ENCODE results near the gene XPO6.

XPO6 gene

GRCh38 chr16:28210264-28210663 is 1.5 kb downstream of the XPO6 start:
- no peak for DNase-seq

GRCh38 chr16:28208824-28209223 is 2.9 kb downstream of the XPO6 start:
- DNase-seq: no peak

DNA sequence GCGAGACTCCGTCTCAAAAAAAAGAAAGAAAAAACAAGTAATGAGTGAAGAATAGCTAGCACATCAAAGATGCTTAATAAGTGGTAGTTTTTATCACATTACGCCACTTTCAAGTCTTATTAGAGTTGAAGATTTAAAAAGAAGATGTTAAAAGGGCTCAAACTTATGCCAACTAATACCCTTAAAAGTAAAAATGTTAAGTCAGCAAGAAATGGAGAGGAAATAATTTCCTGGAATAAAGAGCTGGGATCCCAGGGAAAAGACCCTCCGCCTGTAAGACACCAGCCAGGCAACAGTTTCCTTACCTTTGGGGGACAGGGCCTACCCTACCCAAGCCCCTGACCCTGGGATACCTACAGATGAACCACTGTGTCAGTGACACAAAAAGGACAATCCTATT is 3.6 kb downstream of the XPO6 start:
- DNase-seq: no peak

- no peak for DNase-seq
Observed at GRCh38 chr16:28207399-28207798, 4.4 kb downstream of the XPO6 start.

DNA sequence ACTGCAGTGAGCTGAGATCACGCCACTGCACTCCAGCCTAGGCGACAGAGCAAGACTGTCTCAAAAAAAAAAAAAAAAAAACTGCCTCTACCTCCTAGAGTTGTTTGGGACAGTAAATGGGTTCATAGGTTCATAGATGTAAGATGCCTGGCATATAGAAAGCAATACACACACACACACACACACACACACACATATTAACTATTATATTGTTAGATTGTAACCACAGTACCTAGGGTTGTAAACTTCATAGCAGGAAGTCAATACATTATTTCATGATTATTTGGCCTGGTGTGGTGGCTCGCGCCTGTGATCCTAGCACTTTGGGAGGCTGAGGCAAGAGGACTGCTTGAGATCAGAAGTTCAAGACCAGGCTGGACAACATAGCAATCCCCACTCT is 5.8 kb downstream of the XPO6 start:
- DNase-seq: no peak

GRCh38 chr16:28205117-28205899 is 6.5 kb downstream of the XPO6 start:
- DNase-seq: no peak

- DNase-seq: no peak
Observed at GRCh38 chr16:28204622-28205021, 7.1 kb downstream of the XPO6 start.

DNA sequence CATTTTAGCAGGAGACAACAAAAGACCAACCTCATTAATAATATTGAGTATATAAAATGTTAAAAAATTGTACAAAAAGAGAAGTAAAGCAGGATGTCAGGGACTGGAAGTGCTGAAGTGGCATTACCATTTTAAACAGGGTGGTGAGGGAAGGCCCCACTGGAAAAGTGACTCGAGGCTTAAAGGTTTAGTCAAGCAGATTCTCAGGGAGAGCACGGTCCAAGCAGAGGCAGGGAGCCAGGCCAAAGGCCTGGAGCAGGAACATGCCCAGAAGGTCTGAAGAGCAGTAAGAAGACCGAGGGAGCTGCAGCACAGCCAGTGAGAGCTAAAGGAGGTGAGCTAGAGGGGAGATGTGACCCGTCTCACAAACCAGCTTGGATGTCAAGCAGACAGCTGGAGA is 7.6 kb downstream of the XPO6 start:
- DNase-seq: no peak

GRCh38 chr16:28202147-28202746 is 9.5 kb downstream of the XPO6 start:
- DNase-seq: no peak

- no peak for DNase-seq
Observed at GRCh38 chr16:28200661-28201060, 11.1 kb downstream of the XPO6 start.

- no peak for DNase-seq
Observed at GRCh38 chr16:28196387-28196987, 15.3 kb downstream of the XPO6 start.

DNA sequence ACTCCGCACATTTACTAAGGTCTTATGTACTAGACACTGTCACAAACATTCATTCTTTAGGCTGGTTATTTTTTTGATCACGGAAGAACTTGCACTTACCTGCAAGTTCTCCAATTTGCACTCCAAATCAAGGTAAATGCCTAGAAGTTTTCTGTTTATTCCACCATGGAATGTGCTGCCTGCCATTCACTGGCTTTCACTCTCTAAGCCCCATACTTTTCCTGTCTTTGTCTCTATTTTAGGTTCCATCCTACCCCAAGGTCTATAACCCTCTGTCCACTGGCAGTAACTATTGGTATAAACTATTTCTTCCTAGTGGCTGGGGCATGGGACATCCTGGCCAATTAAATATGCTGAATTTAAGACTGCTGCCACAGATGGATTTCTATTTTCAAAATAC is 15.9 kb downstream of the XPO6 start:
- no peak for DNase-seq

DNA sequence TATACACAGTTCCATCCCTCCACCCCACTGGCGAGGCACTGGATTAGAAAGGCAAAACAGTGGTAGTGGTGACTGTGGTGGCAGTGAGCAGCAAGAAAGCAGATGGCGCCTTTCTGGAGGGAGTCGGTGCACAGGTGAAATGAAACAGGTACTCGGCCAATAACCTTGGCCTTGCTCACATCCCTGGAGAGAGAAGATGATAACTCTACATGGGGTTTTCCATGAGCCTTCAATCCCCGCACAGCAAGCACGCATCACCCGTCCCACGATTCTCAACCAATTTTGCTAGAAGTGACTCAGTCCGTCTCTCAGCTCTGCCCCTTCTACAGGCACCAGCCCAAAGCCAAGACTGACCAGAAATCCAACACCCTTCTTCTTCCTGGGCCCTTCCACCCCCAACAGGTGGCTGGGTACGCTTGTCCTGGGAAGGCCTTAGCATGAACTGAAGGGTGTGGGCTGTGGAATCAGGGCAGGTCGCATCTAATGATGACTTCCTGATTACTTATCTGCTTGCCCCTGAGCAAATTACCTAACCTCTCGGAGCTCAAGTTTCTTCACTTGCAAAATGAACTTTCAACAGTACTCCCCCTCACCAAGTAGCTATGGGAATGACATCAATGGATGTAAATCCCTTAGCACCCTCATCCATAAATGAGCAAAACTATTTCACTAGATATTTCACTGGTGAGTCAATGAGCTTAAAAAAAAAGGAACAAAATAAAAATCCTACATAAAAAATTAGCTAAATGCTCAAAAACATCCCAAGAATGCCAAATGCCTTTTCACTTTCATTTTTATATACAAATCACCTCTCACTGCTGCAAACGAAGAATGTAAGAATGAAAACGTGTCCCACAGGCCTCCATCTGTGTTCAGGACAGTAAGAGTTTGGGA is 18.0 kb downstream of the XPO6 start:
- DNase-seq: peak; percentile 66

DNA sequence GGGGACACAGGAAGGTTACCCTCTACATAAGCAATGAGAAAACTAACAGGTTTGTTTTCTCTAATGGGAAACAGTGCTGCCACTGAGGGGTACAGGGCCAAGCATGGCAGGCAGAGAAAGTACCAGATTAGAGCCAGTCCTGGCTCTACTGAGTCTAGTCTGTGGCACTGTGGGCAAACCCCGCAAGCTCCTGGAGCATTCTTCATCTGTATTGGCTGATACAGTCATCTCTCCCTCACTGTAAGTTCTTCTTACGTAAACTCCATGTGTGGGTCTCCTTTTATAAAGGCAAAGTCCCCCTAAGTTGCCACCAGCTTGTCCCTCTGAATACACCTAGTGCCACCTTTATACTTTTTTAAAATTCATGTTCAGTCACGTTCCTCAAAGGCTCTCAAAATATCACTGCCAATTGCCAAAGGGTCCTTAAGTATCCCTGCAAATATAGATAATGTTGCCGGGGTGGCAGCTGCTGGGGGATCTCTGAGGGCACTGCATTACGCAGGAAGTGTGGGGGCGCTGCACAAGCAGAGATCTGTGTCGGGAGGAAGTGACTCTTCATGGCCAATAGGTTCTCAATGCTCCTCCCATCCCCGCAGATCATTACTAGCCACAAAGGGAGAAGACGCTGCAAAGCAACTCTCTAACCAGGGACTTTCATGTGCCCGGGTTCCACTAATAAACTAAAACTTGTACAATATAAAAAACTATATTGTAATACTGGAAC is 18.8 kb downstream of the XPO6 start:
- peak; percentile 79 for DNase-seq

GRCh38 chr16:28191364-28191960 is 20.3 kb downstream of the XPO6 start:
- DNase-seq: no peak

DNA sequence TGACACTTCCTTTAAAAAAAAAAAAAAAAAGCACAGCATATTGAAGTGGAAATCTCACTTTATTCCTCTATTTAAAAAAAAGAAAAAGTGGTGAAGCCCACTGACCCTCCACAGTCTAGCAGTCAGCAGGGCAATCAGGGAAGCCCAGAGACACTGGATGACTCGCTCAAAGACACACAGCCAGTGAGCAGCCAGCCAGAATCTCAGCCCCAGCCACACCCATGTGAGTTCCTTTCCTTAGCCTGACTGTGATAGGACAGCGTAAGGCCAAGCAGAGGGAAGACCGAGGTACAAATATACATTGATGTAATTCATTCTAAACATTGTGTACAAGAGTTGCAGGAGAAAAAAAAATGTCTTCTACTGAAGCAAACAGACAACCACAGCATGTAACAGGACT is 22.5 kb downstream of the XPO6 start:
- DNase-seq: peak; percentile 65

- DNase-seq: no peak
Observed at GRCh38 chr16:28188085-28188916, 23.5 kb downstream of the XPO6 start.

DNA sequence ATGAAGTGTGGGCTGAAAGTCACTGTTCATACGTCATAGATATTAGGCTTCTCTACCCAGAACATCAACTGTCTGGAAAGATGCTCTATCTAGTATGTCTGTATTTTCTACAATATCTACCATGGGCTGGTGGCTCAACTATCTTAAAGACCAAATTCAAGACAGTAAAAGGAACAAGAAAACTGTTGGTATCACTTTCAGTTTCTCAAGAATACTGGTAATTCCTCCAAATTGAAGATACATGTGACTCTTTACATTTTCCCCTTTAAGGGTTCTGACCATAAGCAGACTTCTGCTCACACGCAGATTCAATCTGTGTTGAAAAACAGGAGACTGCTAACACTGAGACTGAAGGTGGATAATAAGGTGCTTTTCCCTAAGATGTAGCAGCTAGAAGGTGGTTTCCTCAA is 24.2 kb downstream of the XPO6 start:
- no peak for DNase-seq

DNA sequence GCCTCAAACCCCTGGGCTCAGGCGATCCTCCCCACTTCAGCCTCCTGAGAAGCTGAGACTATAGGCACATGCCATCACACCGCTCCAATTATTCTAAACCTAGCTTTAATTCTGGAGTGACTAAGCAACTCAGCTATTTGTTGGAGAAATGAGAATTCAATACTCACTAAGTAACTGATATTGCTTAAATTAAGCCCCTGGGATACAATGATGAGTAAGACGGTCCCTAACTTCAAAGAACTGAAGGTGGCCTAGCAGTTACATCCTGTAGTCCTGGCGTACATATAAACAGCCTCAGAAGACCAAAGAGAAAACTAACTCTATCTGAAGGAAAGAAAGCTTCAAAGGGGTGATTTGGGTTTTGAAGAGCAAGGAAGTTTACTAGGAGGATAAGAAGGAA is 25.0 kb downstream of the XPO6 start:
- no peak for DNase-seq

GRCh38 chr16:28185696-28186095 is 26.1 kb downstream of the XPO6 start:
- DNase-seq: no peak

- no peak for DNase-seq
Observed at GRCh38 chr16:28184625-28185024, 27.1 kb downstream of the XPO6 start.
